Keratinocyte (primary cell): Measurements from ENCODE around the gene BCAP31. TPM values are rescaled to one million over a fixed set of nuclear protein-coding genes. Genes with fewer than 3 reads are reported as not detected.

Source experiments
- DNase-seq: peaks from one replicate; pipeline ENCODE4 v3.0.0-alpha.2; 2011; ENCODE audit warnings: low read depth, missing footprints, low spot score
- FAIRE-seq: peaks from 2 replicates; lab custom pipeline; 2011; peaks lifted over from hg19 to GRCh38; lab: Jason Lieb, UNC
- H2AFZ ChIP-seq: 2 replicates; pipeline ENCODE4 v1.6.0; 2012; ENCODE audit warnings: low read length, control low read depth, inconsistent platforms; ENCODE audit not compliant: control insufficient read depth
- H3K27ac ChIP-seq: 2 replicates; pipeline ENCODE4 v1.5.1; 2011; ENCODE audit warnings: low read length; ENCODE audit not compliant: control insufficient read depth, insufficient read depth
- H3K27me3 ChIP-seq: 3 replicates; pipeline ENCODE4 v1.6.0; 2011; ENCODE audit warnings: low read length; ENCODE audit not compliant: control insufficient read depth, insufficient read depth; ENCODE audit errors: extremely low read depth
- H3K36me3 ChIP-seq, 2 experiments: 2 replicates in 1 of 2; 3 replicates in 1 of 2; pipeline ENCODE4 v1.5.1; 2011; ENCODE audit warnings: low read length in 2 of 2, mild to moderate bottlenecking in 1 of 2; ENCODE audit not compliant: control insufficient read depth in 2 of 2, insufficient read depth in 2 of 2; ENCODE audit errors: extremely low read depth in 1 of 2
- H3K4me1 ChIP-seq: 3 replicates; pipeline ENCODE4 v1.5.1; 2011; ENCODE audit warnings: low read length; ENCODE audit not compliant: control insufficient read depth, insufficient read depth; ENCODE audit errors: extremely low read depth
- H3K4me2 ChIP-seq: 3 replicates; pipeline ENCODE4 v1.6.0; 2011; ENCODE audit warnings: low read depth, low read length; ENCODE audit not compliant: control insufficient read depth, insufficient read depth; ENCODE audit errors: extremely low read depth
- H3K4me3 ChIP-seq, 3 experiments: fragments of 200-600 bp in 1 of 3; sonication (generic) in 1 of 3; 2 replicates in 2 of 3; 3 replicates in 1 of 3; pipeline ENCODE4 v1.5.1; 2011 to 2016; ENCODE audit warnings: low read length in 3 of 3, mild to moderate bottlenecking in 3 of 3, control low read depth in 2 of 3, inconsistent platforms in 1 of 3, low read depth in 1 of 3, mixed read lengths in 1 of 3, mixed run types in 1 of 3, moderate library complexity in 1 of 3; ENCODE audit not compliant: control insufficient read depth in 2 of 3, insufficient read depth in 2 of 3; ENCODE audit errors: extremely low read depth in 1 of 3
- H3K79me2 ChIP-seq: 2 replicates; pipeline ENCODE4 v1.6.0; 2012; ENCODE audit warnings: low read length; ENCODE audit not compliant: control insufficient read depth, insufficient read depth
- H3K9ac ChIP-seq: 3 replicates; pipeline ENCODE4 v1.6.0; 2011; ENCODE audit warnings: low read length; ENCODE audit not compliant: control insufficient read depth, insufficient read depth; ENCODE audit errors: extremely low read depth
- H3K9me1 ChIP-seq: 3 replicates; pipeline ENCODE4 v1.6.0; 2011; ENCODE audit warnings: low read length; ENCODE audit not compliant: control insufficient read depth, insufficient read depth; ENCODE audit errors: extremely low read depth
- H3K9me3 ChIP-seq: 2 replicates; pipeline ENCODE4 v1.5.1; 2012; ENCODE audit warnings: low read depth, low read length; ENCODE audit not compliant: control insufficient read depth
- H4K20me1 ChIP-seq: 3 replicates; pipeline ENCODE4 v1.6.0; 2011; ENCODE audit warnings: low read length; ENCODE audit not compliant: control insufficient read depth, insufficient read depth; ENCODE audit errors: extremely low read depth
- CTCF ChIP-seq, 3 experiments: IDR thresholded peaks in 1 of 3; conservative IDR thresholded peaks in 1 of 3; optimal IDR thresholded peaks in 1 of 3; 2 replicates in 2 of 3; 3 replicates in 1 of 3; pipeline versions ENCODE3 to v1.5.1; 2011; ENCODE audit warnings: low read length in 3 of 3, mild to moderate bottlenecking in 3 of 3, moderate library complexity in 2 of 3, control low read depth in 1 of 3, inconsistent platforms in 1 of 3; ENCODE audit not compliant: insufficient read depth in 2 of 3; ENCODE audit errors: extremely low read depth in 1 of 3
- EZH2 ChIP-seq: IDR thresholded peaks from one replicate; pipeline ENCODE4 v1.6.1; 2012; ENCODE audit warnings: inconsistent platforms, mild to moderate bottlenecking, low read length, moderate library complexity
- dilution Hi-C: fragments of 300-500 bp; cut with MboI; formaldehyde crosslinking; loops from one replicate; pipeline ENCODE4 v1.7.0; 2020; ENCODE audit warnings: low sequenced_read_pairs; ENCODE audit not compliant: extremely low pct_ligation_motif_present
- polyA plus RNA-seq, 5 experiments: library from polyadenylated mRNA; depleted of rRNA in 3 of 5; stranded (reverse) in 3 of 5; stranded (forward) in 1 of 5; unstranded in 1 of 5; fragments of >200 nt; gene quantifications; 1 replicate in 1 of 5; 2 replicates in 3 of 5; 3 replicates in 1 of 5; pipeline versions ENCODE4 v1.2.1 to v1.2.3, GENCODE V29; 2011 to 2012; ENCODE audit warnings: missing spikeins in 2 of 5, low read depth in 1 of 5, low replicate concordance in 1 of 5

BCAP31 gene
- polyA plus RNA-seq, 1 donor (not counting 4 experiments of a cell fraction or from before 2014, with no cell fraction given) = 262 TPM

GRCh38 chrX:153727123-153727931 lies 3.1 kb upstream of the BCAP31 start:
- Histone ChIP-seq H3K27me3 (no peaks in the 10 kb centered on the region), H3K9me1 (no peaks in the 10 kb centered on the region), H3K4me1 (peaks cover 30% of the 10 kb centered on the region), H2AFZ (peak overlapping the region; percentile 22), H3K9me3 (no peaks in the 10 kb centered on the region), H3K79me2 (peaks cover 10% of the 10 kb centered on the region), H3K27ac (no peak overlapping the region), H3K9ac (peak overlapping the region; percentile 9), H4K20me1 (no peaks in the 10 kb centered on the region), H3K36me3 (peaks cover 0 to 3% of the 10 kb centered on the region in 2 experiments), H3K4me3 (no peak overlapping the region), H3K4me2 (peak overlapping the region; percentile 54)
- dilution Hi-C loops = no loop called here
- no peak for FAIRE-seq
- no peak for TF ChIP-seq EZH2
- TF ChIP-seq CTCF (optimal IDR thresholded peaks at IDR 0.05 in 1 of 3, IDR thresholded peaks at IDR 0.05 in 1 of 3, conservative IDR thresholded peaks at IDR 0.05 in 1 of 3; ENCODE audit: extremely low read depth in 1 of 3, insufficient read depth in 2 of 3, low read length in 3 of 3) = no peak
- no peak for DNase-seq

GRCh38 chrX:153726286-153727122 lies 2.3 kb upstream of the BCAP31 start:
- TF ChIP-seq CTCF (optimal IDR thresholded peaks at IDR 0.05 in 1 of 3, IDR thresholded peaks at IDR 0.05 in 1 of 3, conservative IDR thresholded peaks at IDR 0.05 in 1 of 3; ENCODE audit: extremely low read depth in 1 of 3, insufficient read depth in 2 of 3, low read length in 3 of 3) = no peak
- dilution Hi-C loops = no loop called here
- peak overlapping the region; percentile 9 for H2AFZ ChIP-seq
- DNase-seq (no peak), FAIRE-seq (no peak)
- no peaks in the 10 kb centered on the region for H3K9me3 ChIP-seq
- no peaks in the 10 kb centered on the region for H3K27me3 ChIP-seq
- H3K4me2 ChIP-seq = peak overlapping the region; percentile 54
- peaks cover 2% of the 10 kb centered on the region for H4K20me1 ChIP-seq
- peak overlapping the region in 1 of 3 experiments; percentile 6 for H3K4me3 ChIP-seq
- no peaks in the 10 kb centered on the region for H3K9me1 ChIP-seq
- H3K9ac ChIP-seq = peak overlapping the region; percentile 9
- H3K36me3 ChIP-seq = peaks cover 0 to 3% of the 10 kb centered on the region in 2 experiments
- H3K79me2 ChIP-seq = peaks cover 17% of the 10 kb centered on the region
- H3K27ac ChIP-seq = no peak overlapping the region
- H3K4me1 ChIP-seq = peaks cover 28% of the 10 kb centered on the region
